ENCODE data around the gene LBR.

Gene LBR

DNA sequence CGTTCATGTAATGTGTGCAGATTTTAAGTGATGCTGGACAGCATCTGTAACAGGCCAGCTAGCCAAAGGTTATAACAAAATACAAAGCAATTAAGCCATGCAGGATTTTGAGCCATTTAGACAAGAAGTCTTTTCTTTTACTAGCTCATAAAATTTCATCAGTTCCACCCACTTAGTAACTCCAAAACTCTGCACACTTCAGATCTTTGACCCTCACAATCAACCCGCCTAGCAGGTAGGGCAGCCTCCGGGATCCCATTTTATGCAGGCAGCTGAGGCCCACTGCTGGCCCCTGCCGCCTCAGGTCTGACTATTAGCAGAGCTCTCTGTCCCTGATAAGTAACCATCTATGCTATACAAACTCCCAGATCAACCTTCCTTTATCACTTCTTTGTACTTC lies 9.2 kb downstream of the LBR start:
- Histone ChIP-seq H2AFZ (ENCODE audit: low read length) (no peak overlapping the region), H3K9ac (ENCODE audit: low read depth, low read length, poor library complexity, severe bottlenecking) (no peak overlapping the region), H3K4me2 (ENCODE audit: low read depth, low read length, poor library complexity, severe bottlenecking) (peak overlapping the region; percentile 1), H4K20me1 (ENCODE audit: insufficient read depth, low read length, poor library complexity, severe bottlenecking) (peaks cover 89% of the 10 kb centered on the region), H3K9me3 (ENCODE audit: insufficient read depth, low read depth, low read length) (no peaks in the 10 kb centered on the region), H3K4me1 (ENCODE audit: insufficient read depth, low read length, poor library complexity, severe bottlenecking) (peaks cover 43% of the 10 kb centered on the region), H3F3A (ENCODE audit: low read depth) (peaks cover 3% of the 10 kb centered on the region; the same call in 1 of the 2 replicates), H3K9me2 (replicated peaks; ENCODE audit: low read depth, low read length) (no peaks in the 10 kb centered on the region), H3K4me3 (ENCODE audit: low read length, poor library complexity, severe bottlenecking) (no peak overlapping the region), H3K36me3 (ENCODE audit: insufficient read depth, low read length) (peaks cover 88% of the 10 kb centered on the region), H3K27me3 (ENCODE audit: insufficient read depth, low read length, poor library complexity, severe bottlenecking) (no peaks in the 10 kb centered on the region), H3K79me2 (ENCODE audit: insufficient read depth, low read length) (peaks cover 100% of the 10 kb centered on the region)
- TF ChIP-seq, protein P1, sequence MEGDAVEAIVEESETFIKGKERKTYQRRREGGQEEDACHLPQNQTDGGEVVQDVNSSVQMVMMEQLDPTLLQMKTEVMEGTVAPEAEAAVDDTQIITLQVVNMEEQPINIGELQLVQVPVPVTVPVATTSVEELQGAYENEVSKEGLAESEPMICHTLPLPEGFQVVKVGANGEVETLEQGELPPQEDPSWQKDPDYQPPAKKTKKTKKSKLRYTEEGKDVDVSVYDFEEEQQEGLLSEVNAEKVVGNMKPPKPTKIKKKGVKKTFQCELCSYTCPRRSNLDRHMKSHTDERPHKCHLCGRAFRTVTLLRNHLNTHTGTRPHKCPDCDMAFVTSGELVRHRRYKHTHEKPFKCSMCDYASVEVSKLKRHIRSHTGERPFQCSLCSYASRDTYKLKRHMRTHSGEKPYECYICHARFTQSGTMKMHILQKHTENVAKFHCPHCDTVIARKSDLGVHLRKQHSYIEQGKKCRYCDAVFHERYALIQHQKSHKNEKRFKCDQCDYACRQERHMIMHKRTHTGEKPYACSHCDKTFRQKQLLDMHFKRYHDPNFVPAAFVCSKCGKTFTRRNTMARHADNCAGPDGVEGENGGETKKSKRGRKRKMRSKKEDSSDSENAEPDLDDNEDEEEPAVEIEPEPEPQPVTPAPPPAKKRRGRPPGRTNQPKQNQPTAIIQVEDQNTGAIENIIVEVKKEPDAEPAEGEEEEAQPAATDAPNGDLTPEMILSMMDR (conservative IDR thresholded peaks at IDR 0.05; ENCODE audit: low read length) = no peak
- no peak for TF ChIP-seq EZH2phosphoT487 (IDR thresholded peaks at IDR 0.05; ENCODE audit: borderline replicate concordance)

DNA sequence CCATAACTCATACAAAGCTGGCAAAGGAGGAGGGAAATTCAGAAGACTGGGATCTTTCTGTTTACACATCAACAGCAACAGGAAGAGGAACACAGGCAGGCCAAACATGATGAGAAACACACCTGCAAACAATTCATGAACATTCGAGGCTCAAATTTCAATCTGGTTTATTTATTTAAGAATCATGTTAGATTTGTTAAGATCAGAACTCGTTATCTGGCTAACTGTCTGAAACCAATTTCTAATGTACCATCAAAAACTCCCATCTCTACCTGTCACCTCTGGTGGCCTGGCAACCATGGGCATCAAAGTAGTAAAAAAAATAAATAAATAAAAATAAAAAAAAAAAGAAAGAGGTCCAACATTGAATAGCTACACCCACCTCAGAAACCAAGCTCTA lies 9.8 kb downstream of the LBR start:
- Histone ChIP-seq H4K20me1 (ENCODE audit: insufficient read depth, low read length, poor library complexity, severe bottlenecking) (peaks cover 89% of the 10 kb centered on the region), H3F3A (ENCODE audit: low read depth) (peaks cover 3% of the 10 kb centered on the region; the same call in 1 of the 2 replicates), H3K4me2 (ENCODE audit: low read depth, low read length, poor library complexity, severe bottlenecking) (peak overlapping the region; percentile 8), H3K9me2 (replicated peaks; ENCODE audit: low read depth, low read length) (no peaks in the 10 kb centered on the region), H3K27me3 (ENCODE audit: insufficient read depth, low read length, poor library complexity, severe bottlenecking) (no peaks in the 10 kb centered on the region), H3K4me1 (ENCODE audit: insufficient read depth, low read length, poor library complexity, severe bottlenecking) (peaks cover 38% of the 10 kb centered on the region), H3K9ac (ENCODE audit: low read depth, low read length, poor library complexity, severe bottlenecking) (no peak overlapping the region), H3K79me2 (ENCODE audit: insufficient read depth, low read length) (peaks cover 100% of the 10 kb centered on the region), H3K36me3 (ENCODE audit: insufficient read depth, low read length) (peaks cover 93% of the 10 kb centered on the region), H2AFZ (ENCODE audit: low read length) (no peak overlapping the region), H3K4me3 (ENCODE audit: low read length, poor library complexity, severe bottlenecking) (no peak overlapping the region), H3K9me3 (ENCODE audit: insufficient read depth, low read depth, low read length) (no peaks in the 10 kb centered on the region)
- TF ChIP-seq, protein P1 (conservative IDR thresholded peaks at IDR 0.05; ENCODE audit: low read length) = no peak
- TF ChIP-seq EZH2phosphoT487 (IDR thresholded peaks at IDR 0.05; ENCODE audit: borderline replicate concordance) = no peak

DNA sequence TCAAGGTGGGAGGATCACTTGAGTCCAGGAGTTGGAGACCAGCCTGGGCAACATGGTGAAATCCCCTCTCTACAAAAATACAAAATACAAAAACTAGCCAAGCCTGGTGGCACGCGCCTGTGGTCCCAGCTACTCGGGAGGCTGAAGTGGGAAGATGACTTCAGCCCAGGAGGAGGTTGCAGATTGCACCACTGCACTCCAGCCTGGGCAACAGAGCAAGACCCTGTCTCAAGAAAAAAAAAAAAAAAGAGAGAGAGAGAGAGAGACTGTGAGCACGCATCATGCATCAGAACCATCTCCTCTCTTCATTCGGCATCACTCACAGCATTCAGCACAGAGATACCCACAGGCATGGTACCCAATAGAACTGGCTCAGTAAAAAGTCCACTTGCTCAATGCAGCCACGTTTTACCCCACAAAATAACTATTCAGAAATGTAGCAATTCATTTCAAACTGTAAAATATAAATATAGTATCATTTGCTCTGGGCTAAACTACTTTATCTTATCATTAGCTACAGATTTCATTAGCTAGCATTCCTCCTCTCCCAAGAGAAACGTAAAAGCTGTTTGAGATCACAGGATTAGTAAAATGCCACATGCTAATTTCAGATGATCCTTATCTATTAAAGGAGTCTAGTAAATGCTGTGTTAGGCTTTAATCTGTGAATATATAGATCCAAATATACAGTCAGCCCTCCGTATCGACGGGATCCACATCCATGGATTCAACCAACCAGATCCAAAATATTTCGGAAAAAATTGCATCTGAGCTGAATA lies 11.7 kb downstream of the LBR start:
- H3K4me2 ChIP-seq (ENCODE audit: low read depth, low read length, poor library complexity, severe bottlenecking) = no peak overlapping the region
- H3K4me3 ChIP-seq (ENCODE audit: low read length, poor library complexity, severe bottlenecking) = no peak overlapping the region
- peaks cover 89% of the 10 kb centered on the region for H3K79me2 ChIP-seq (ENCODE audit: insufficient read depth, low read length)
- peaks cover 74% of the 10 kb centered on the region for H4K20me1 ChIP-seq (ENCODE audit: insufficient read depth, low read length, poor library complexity, severe bottlenecking)
- TF ChIP-seq EZH2phosphoT487 (IDR thresholded peaks at IDR 0.05; ENCODE audit: borderline replicate concordance) = no peak
- TF ChIP-seq, protein P1 (conservative IDR thresholded peaks at IDR 0.05; ENCODE audit: low read length) = no peak
- H3K9me3 ChIP-seq (ENCODE audit: insufficient read depth, low read depth, low read length) = no peaks in the 10 kb centered on the region
- no peaks in the 10 kb centered on the region for H3K9me2 ChIP-seq (replicated peaks; ENCODE audit: low read depth, low read length)
- no peak overlapping the region for H2AFZ ChIP-seq (ENCODE audit: low read length)
- peaks cover 3% of the 10 kb centered on the region; the same call in 1 of the 2 replicates for H3F3A ChIP-seq (ENCODE audit: low read depth)
- peaks cover 22% of the 10 kb centered on the region for H3K4me1 ChIP-seq (ENCODE audit: insufficient read depth, low read length, poor library complexity, severe bottlenecking)
- H3K27me3 ChIP-seq (ENCODE audit: insufficient read depth, low read length, poor library complexity, severe bottlenecking) = no peaks in the 10 kb centered on the region
- H3K9ac ChIP-seq (ENCODE audit: low read depth, low read length, poor library complexity, severe bottlenecking) = no peak overlapping the region
- peaks cover 97% of the 10 kb centered on the region for H3K36me3 ChIP-seq (ENCODE audit: insufficient read depth, low read length)
